GM13976 (cell line): ENCODE measurements around the gene CCDC74A.
"Not testable (repeated sequence)": the region's sequence is repeated elsewhere in the genome, so short reads cannot be mapped to it uniquely, and the experiment has no call there.

Experiments used
- DNase-seq: peaks from one replicate; pipeline ENCODE4 v3.0.0; 2012; ENCODE audit warnings: low spot score
- in situ Hi-C: fragments of 300-500 bp; cut with MboI; formaldehyde crosslinking; loops from one replicate; pipeline ENCODE4 v1.12.0; 2022; ENCODE audit warnings: low sequenced_read_pairs, mixed read lengths, inconsistent platforms; ENCODE audit not compliant: unreplicated experiment
- TF ChIP-seq, protein P1 (sequence below): IDR thresholded peaks from 2 replicates; pipeline ENCODE4 v1.5.1; 2012; ENCODE audit warnings: borderline replicate concordance, mild to moderate bottlenecking; ENCODE audit not compliant: insufficient read depth; ENCODE audit errors: extremely low read depth, missing control alignments, control extremely low read depth

Gene CCDC74A

DNA sequence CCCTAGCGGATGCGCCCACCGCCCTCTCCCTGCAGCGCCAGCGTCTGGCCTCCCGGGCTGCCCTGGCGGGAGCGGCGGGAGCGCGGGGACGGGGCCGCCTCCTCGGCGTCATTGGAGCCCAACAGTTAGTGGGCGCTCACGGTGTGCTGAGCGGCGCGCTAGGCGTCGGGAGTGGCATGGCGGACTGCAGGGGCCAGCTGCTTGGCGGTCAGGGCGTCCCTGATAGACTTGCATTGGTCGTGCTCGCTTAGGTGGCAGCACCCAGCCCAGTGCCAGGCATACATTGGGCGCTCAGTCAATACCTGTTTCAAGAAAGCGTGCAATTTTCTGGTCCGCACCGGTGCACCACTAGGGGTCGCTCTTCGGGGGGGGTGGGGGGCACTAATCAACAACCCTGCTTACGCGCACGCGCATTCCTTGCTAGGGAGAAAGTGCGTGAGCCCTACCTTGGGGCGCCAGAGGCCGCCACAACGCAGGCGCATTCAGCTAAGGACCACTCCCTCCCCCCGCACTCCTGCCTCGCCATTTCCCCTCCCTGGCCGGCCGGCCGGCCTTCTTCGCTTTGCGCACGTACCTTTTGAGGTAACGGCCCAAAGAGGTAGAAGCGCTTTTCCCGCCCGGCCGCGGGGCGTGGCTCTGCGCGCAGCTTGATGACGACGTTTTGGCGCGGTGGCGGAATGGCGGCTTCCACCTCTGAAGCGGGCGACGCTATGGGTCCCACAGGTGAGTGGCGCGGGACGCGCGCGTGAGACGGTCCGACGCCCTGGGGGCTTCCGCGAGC is 35.1 kb upstream of the CCDC74A start:
- DNase-seq = peak; percentile 97
- in situ Hi-C loops = no loop called here
- TF ChIP-seq, protein P1, sequence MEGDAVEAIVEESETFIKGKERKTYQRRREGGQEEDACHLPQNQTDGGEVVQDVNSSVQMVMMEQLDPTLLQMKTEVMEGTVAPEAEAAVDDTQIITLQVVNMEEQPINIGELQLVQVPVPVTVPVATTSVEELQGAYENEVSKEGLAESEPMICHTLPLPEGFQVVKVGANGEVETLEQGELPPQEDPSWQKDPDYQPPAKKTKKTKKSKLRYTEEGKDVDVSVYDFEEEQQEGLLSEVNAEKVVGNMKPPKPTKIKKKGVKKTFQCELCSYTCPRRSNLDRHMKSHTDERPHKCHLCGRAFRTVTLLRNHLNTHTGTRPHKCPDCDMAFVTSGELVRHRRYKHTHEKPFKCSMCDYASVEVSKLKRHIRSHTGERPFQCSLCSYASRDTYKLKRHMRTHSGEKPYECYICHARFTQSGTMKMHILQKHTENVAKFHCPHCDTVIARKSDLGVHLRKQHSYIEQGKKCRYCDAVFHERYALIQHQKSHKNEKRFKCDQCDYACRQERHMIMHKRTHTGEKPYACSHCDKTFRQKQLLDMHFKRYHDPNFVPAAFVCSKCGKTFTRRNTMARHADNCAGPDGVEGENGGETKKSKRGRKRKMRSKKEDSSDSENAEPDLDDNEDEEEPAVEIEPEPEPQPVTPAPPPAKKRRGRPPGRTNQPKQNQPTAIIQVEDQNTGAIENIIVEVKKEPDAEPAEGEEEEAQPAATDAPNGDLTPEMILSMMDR = peak; percentile 75

DNA sequence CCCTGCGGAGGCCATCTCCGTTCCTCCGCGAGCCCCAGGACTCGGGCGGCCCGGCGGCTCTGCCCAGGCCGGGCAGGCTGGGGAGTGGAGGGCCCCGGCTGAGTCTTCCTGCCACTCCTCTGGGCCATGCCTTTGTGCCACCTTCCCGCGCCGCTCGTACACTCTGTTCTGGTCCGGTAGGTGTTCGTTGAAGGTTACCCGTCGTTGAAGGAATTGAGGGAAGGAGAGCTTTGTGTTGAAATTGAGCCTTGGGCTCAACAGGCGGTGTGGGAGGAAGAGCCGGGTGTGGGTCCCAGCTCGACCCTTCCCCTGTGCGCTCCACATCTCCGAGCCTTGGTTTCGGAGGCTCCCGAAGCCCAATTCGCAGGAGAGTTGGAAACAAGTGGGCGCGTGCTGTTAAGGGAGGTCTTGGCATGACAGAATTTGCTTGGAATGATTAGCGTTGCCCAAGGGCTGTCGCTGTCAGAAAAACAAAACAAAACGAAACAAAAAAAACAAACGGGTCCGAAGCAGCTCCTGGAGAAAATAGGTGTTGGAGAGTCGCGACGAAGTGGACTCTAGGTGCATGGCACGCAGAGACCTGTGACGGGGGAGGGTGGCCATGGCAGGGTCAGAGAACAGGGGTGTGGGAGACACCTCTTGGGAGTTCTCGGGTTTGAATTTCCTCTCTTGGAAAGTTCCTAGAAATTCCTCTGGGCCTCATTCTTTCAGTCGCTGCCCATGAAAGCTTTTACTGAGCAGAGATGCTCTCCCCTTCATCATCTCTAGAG is 34.3 kb upstream of the CCDC74A start:
- DNase-seq = no peak
- in situ Hi-C loops = no loop called here
- TF ChIP-seq, protein P1 = no peak

DNA sequence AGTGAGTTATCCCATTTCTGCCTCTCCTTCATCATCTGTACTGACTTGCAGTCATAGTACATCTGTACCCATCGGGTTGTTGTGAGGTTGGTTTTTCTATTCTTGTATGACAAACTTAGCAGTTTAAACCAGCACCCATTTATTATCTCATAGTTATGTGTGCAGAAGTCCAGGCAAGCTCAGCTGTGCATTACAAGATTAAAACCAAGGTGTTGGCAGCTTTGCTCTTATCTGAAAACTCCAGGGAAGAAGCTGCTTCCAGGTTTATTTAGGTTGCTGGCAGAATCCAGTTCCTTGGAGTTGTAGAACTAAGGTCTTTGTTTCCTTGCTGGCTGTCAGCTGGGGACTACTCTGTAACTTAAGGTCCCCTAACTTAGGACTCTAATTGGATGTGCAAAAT is 32.2 kb upstream of the CCDC74A start:
- DNase-seq, in situ Hi-C loops: not testable (repeated sequence)

DNA sequence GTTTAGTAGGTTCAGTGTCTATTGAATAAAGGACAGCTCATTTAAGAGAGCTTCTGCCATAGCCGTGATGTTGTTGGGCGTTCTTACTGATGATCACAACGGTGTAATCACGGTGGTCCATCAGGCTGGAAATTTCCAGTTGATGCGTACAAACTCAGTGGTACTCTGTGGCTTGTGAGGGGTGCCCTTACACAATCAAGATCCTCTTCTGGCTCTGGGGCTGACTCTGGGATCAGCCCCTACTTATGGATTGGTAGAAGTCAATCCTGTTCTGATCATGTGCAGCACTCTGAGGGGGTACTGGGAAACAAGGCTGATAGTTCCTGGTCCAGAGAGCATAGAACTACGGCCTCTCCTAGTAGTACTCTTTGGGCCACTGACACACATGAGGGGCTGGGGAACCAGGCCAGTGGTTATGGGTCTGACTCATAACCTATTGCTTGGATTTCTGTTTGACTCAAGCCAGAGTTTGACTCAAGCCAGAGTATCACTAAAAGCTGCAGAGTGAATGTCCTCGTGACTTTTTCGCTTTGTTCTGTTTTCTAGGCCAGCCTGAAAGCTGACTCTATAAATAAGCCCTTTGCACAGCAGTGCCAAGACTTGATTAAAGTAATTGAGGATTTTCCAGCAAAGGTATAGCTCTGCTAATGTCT is 29.2 kb upstream of the CCDC74A start:
- in situ Hi-C loops, DNase-seq: not testable (repeated sequence)

DNA sequence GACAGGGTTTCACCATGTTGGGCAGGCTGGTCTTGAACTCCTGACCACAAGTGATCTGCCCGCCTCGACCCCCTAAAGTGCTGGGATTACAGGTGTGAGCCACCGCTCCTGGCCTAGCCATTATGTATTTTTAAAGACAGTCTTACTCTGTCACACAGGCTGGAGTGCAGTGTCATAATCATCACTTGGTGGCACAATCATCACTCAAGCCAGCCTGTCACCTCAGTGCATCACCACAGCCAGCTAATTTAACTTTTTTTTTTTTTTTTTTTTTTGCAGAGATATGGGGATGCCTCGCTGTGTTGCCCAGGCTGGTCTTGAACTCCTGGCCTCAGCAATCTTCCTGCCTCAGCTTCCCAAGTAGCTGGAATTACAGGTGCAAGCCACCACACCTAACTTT is 24.1 kb upstream of the CCDC74A start:
- in situ Hi-C loops = not testable (repeated sequence)

DNA sequence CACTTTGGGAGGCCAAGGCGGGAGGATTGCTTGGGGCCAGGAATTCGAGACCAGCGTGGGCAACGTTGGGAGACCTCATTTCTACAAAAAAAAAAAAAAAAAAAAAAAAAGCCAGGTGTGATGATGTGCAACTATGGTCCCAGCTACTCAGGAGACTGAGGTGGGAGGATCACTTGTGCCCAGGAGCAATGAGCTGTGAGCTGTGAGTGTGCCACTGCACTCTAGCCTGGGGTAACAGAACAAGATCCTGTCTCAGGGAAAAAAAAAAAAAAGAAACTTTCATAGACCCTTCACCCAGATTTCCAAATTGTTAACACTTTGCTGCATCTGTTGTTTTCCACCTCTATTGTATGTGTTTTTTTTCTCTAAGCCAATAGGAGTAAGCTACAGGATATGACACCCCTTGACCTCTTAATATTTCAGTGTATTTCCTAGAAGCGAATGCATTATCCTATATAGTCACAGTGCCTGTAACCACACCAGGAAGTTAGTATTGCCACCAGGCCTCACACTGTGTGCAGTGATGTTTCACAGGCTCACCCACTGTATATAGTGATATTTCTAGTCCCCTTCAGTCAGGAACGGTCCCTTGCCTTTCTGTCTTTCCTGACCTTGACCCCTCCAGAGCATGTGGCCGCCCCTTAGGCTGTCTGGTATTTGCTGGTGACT is 23.5 kb upstream of the CCDC74A start:
- DNase-seq, in situ Hi-C loops: not testable (repeated sequence)

More for the DNA sequence above, 24.1 kb upstream of the CCDC74A start:
- not testable (repeated sequence) for DNase-seq

DNA sequence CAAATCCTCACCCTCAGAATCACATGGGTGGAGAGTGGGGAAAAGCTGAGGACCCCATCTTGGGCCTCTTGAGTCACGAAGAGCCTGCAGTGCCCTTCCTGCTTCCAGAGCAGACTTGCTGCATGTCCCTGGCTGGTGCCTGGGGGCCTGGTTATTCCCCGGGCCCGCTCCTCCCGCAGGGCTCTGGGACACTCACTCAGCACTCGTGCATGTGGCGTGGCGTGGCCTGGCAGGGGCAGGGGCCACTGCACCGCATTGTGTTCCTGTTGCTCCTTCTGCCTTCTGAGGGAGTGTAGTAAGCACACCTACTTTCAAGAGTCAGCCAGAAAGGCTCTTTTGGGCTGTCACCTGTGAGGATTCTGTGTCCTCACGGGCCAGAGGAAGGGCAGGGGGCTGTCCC is 18.1 kb upstream of the CCDC74A start:
- no peak for DNase-seq
- in situ Hi-C loops = no loop called here
- TF ChIP-seq, protein P1 = no peak

DNA sequence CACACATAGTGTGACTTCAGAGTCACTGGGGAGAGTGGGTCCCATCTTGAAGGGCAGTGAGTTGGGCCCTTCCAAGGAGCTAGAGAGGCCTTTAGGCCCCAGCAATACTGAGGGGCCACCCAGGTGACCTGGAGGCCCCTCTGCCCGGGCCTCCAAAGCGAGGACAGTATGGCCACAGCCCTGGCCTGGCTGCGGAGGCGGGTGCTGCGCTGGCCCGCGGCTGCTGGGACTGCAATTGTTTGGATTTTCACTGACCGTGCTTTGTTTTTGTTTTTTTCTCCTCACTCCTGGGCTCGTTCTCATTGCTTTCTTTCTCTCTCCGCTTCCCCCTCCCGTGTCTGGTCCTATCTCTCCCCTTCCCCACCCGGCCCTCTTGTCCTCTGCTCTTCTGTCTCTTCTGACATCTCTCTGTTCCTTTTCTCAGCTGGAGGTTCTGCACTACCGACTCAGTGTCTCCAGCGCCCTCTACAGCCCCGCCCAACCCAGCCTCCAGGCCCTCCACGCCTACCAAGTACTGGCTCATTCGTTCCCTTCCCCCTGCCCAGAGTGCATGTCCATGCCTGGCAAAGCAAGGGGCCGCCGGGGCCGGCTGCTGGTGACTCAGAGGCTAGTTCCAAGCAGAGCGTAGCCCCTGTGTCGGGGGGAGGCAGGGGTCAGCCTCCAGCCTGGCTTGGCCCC is 16.3 kb upstream of the CCDC74A start:
- DNase-seq, in situ Hi-C loops: not testable (repeated sequence)

DNA sequence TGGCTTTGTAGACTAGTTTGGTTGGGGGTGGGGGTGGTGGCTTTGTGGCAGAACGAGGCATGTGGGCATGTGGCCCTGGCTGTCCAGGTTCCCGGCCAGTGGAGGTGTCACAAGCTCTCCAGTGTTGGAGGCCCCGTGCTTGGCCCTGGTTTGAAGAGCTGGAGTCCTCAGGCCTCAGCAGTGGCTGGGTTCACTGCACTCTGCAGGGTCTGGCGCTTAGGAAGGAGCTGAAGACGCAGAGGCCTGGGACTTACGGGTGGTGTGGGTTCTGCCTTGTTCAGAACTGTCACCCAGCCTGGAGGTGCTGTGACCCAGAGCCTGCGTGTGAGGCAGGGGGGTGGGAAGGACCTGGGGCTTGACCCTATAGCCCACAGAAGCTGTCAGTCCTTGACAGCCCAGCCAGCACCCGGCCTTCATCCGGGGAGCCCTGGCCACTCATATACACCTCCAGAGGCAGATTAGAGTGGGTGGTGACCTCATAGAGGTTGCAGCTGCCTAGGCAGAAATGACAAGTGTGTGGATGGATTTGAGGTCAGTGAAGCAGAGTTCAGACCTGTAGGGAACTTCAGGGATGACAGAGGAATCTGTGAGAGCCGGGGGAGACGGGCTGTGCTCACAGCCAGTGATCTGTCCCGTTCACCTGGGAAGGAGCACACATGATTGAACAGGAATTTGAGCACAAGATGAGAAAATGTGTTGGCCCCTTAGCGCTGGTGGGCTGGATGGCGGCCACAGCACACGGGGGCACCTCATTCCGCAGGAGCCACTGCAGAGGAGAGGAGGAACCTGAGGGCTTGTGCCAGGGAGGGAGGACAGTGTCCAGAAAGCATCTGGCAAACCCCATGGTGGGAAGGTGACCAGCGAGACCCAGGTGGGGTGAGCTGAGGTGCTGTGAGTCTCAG is 15.5 kb upstream of the CCDC74A start:
- DNase-seq, in situ Hi-C loops: not testable (repeated sequence)

DNA sequence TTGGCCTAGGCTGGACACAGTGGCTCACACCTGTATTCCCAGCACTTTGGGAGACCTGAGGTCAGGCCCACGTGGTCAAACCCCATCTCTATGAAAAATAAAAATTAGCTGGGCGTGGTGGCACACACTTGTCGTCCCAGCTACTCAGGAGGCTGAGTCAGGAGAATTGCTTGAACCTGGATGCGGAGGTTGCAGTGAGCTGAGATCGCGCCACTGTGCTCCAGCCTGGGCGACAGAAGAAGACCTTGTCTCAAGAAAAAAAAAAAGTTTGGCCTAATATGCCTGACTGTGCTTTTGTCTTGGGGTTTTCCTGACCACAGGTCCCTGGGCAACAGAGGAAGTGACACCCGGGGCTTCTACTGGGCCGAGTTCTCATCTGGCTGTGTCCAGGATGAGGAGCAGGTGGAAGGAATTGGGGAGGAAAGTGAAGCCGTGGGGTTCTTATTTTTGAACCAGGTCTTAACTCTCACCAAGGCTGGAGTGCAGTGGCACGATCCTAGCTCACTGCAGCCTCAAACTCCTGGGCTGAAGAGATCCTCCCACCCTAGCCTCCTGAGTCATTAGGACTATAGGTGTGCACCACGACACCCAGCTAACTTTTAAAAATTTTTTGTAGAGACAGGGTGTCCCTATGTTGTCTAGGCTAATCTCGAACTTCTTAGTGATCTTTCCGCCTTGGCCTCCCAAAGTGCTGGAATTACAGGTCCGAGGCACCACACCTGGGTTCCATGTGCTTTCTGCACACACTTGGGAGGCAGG is 13.1 kb upstream of the CCDC74A start:
- in situ Hi-C loops, DNase-seq: not testable (repeated sequence)

DNA sequence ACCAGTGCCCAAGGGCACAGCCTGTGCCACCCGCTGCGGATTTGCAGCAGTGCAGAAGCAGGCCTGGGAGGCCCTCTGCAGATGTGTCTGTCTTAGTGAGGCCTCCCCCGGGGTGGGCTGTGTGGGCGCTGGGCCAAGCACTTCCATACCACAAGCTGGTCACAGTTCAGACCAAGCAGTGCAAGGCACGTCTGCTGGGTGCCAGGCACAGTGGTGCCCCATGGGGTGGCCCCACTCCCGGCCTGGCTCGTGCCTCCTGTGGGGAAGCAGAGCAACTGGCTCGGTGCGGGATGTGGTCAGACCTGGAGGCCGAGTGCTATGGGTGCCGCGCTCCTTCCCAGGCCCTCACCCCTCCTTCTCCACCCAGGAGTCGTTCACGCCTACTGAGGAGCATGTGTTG is 12.5 kb upstream of the CCDC74A start:
- DNase-seq, in situ Hi-C loops: not testable (repeated sequence)
